Panc1 (cell line): Measurements from ENCODE around the gene OR6J1. TPM values are rescaled to one million over a fixed set of nuclear protein-coding genes. Genes with fewer than 3 reads are reported as not detected.
A peak's percentile ranks its signal among the peaks of the same experiment; 100 is the strongest.

Experiments
- ATAC-seq: fragments of 200-7000 bp; cut with Tn5 transposase; 2 replicates; pipeline ENCODE4 v1.9.1; 2020; ENCODE audit warnings: mild to moderate bottlenecking, moderate library complexity
- BruUV-seq: library from RNA; stranded (reverse); fragments of 400-500 nt; replicated peaks from 2 replicates; lab custom pipeline; 2021; lab: Mats Ljungman, UMichigan
- CTCF ChIA-PET: fragments of 300-600 bp; sonication (Branson Sonifier 250); formaldehyde crosslinking; loops from one replicate; lab custom pipeline; 2022; ENCODE audit warnings: antibody characterized with exemption; lab: Charles Lee
- POLR2A ChIA-PET: fragments of 300-600 bp; sonication (Branson Sonifier 250); formaldehyde crosslinking; loops from one replicate; lab custom pipeline; 2022; ENCODE audit warnings: antibody characterized with exemption; lab: Charles Lee
- DNase-seq: peaks from one replicate; pipeline ENCODE4 v3.0.0-alpha.2; 2010; ENCODE audit warnings: low read depth, low spot score
- H3K27ac ChIP-seq: 2 replicates; pipeline ENCODE4 v1.5.1; 2011; ENCODE audit warnings: mild to moderate bottlenecking, low read length, inconsistent platforms
- H3K27me3 ChIP-seq: fragments of 200-500 bp; sonication (Bioruptor generic); 2 replicates; pipeline ENCODE4 v1.6.0; 2014; ENCODE audit warnings: low read length, inconsistent platforms; ENCODE audit not compliant: control insufficient read depth, insufficient read depth
- H3K36me3 ChIP-seq: fragments of 200-500 bp; sonication (Bioruptor generic); 2 replicates; pipeline ENCODE4 v1.5.1; 2014; ENCODE audit warnings: inconsistent platforms, mild to moderate bottlenecking, low read length, moderate library complexity; ENCODE audit not compliant: control insufficient read depth, insufficient read depth
- H3K4me1 ChIP-seq: 2 replicates; pipeline ENCODE4 v1.5.1; 2011; ENCODE audit warnings: inconsistent platforms, mild to moderate bottlenecking, low read length, moderate library complexity; ENCODE audit not compliant: control insufficient read depth, insufficient read depth
- H3K4me3 ChIP-seq, 2 experiments: 2 replicates each; pipeline ENCODE4 v1.5.1; 2011 to 2012; ENCODE audit warnings: low read depth in 2 of 2, low read length in 2 of 2, mild to moderate bottlenecking in 2 of 2, inconsistent platforms in 1 of 2, moderate library complexity in 1 of 2
- H3K9me3 ChIP-seq: fragments of 200-500 bp; sonication (Bioruptor generic); 2 replicates; pipeline ENCODE4 v1.5.1; 2014; ENCODE audit warnings: low read depth, mild to moderate bottlenecking, inconsistent platforms, low read length, moderate library complexity; ENCODE audit not compliant: control insufficient read depth, insufficient read depth
- CTCF ChIP-seq: fragments of 450-650 bp; IDR thresholded peaks from 2 replicates; pipeline ENCODE4 v1.5.1; 2017; ENCODE audit warnings: mild to moderate bottlenecking
- POLR2AphosphoS5 ChIP-seq: IDR thresholded peaks from 2 replicates; pipeline ENCODE4 v1.6.1; 2012; ENCODE audit warnings: mild to moderate bottlenecking, low read depth, low read length, moderate library complexity
- REST ChIP-seq, 2 experiments: IDR thresholded peaks; 2 replicates each; pipeline ENCODE4 v1.6.1; 2011 to 2012; ENCODE audit warnings: low read depth in 2 of 2, control low read depth in 1 of 2, low read length in 1 of 2, mild to moderate bottlenecking in 1 of 2, moderate library complexity in 1 of 2; ENCODE audit not compliant: insufficient read depth in 1 of 2
- SIN3A ChIP-seq: IDR thresholded peaks from 2 replicates; pipeline ENCODE4 v1.6.1; 2012; ENCODE audit warnings: low read depth, mild to moderate bottlenecking, low read length, moderate library complexity, borderline replicate concordance; ENCODE audit not compliant: insufficient read depth
- TCF7L2 ChIP-seq: IDR thresholded peaks from 2 replicates; pipeline ENCODE4 v1.6.1; 2011; ENCODE audit warnings: mild to moderate bottlenecking, low read depth, low read length, inconsistent platforms
- in situ Hi-C: cut with HindIII; loops from 2 replicates; pipeline ENCODE4 v1.10.0; 2016; ENCODE audit warnings: low sequenced_read_pairs, low pct_unique_long_range_greater_than_20kb
- intact Hi-C: fragments of 100-400 bp; cut with micrococcal nuclease; formaldehyde crosslinking; loops from one replicate; pipeline ENCODE4 v1.10.0; 2022; ENCODE audit not compliant: unreplicated experiment
- total RNA-seq: library from RNA; stranded (reverse); gene quantifications from one replicate; pipeline ENCODE4 v1.2.1, GENCODE V29; 2021; ENCODE audit not compliant: unreplicated experiment

Gene OR6J1
- total RNA-seq, 1 experiment from 2014 or later = not detected

GRCh38 chr14:22656226-22656625 is 12.1 kb upstream of the OR6J1 start:
- DNase-seq (no peak), ATAC-seq (no peak)
- Histone ChIP-seq H3K9me3 (no peaks in the 10 kb centered on the region), H3K36me3 (no peaks in the 10 kb centered on the region), H3K4me3 (no peak overlapping the region), H3K27ac (no peak overlapping the region), H3K4me1 (no peaks in the 10 kb centered on the region), H3K27me3 (no peaks in the 10 kb centered on the region)
- no TSS peak for BruUV-seq
- intact Hi-C loops (loop anchor here (10.0 kb wide), 1 partner anchor 199 kb away; no protein-coding TSS in a partner anchor), in situ Hi-C loops (no loop called here)
- no peak for TF ChIP-seq TCF7L2
- POLR2A ChIA-PET = interaction anchor here (0.6 to 0.7 kb wide), 2 partner anchors 66 to 483 kb away, joined by 3 read pairs; no protein-coding TSS in a partner anchor
- CTCF ChIA-PET = no interaction called here

GRCh38 chr14:22653012-22653621 is 9.0 kb upstream of the OR6J1 start:
- CTCF ChIA-PET = interaction anchor here (0.5 to 1.5 kb wide), 8 partner anchors 55 to 219 kb away, joined by 3 to 8 read pairs (median 5); partner anchors contain the start of gene ABHD4
- Histone ChIP-seq H3K36me3 (no peaks in the 10 kb centered on the region), H3K4me1 (no peaks in the 10 kb centered on the region), H3K27me3 (no peaks in the 10 kb centered on the region), H3K9me3 (no peaks in the 10 kb centered on the region), H3K27ac (no peak overlapping the region), H3K4me3 (no peak overlapping the region)
- in situ Hi-C loops (no loop called here), intact Hi-C loops (loop anchor here (2.0 to 10.0 kb wide), 3 partner anchors 82 to 202 kb away; no protein-coding TSS in a partner anchor)
- TF ChIP-seq TCF7L2 (no peak), CTCF (peak; percentile 81)
- no peak for DNase-seq
- POLR2A ChIA-PET = interaction anchor here (0.5 kb wide), 1 partner anchor 31 kb away, joined by 6 read pairs; no protein-coding TSS in a partner anchor
- ATAC-seq = peak; percentile 93
- BruUV-seq = no TSS peak

GRCh38 chr14:22651586-22651985 is 7.4 kb upstream of the OR6J1 start:
- ChIA-PET POLR2A (interaction anchor here (0.5 kb wide), 1 partner anchor 1270 kb away, joined by 3 read pairs; no protein-coding TSS in a partner anchor), CTCF (interaction anchor here (0.7 kb wide), 1 partner anchor 8 kb away, joined by 3 read pairs; no protein-coding TSS in a partner anchor)
- Histone ChIP-seq H3K4me3 (no peak overlapping the region), H3K9me3 (no peaks in the 10 kb centered on the region), H3K27me3 (no peaks in the 10 kb centered on the region), H3K27ac (no peak overlapping the region), H3K36me3 (no peaks in the 10 kb centered on the region), H3K4me1 (no peaks in the 10 kb centered on the region)
- in situ Hi-C loops (no loop called here), intact Hi-C loops (loop anchor here (5.0 to 10.0 kb wide), 2 partner anchors 94 to 203 kb away; no protein-coding TSS in a partner anchor)
- no peak for DNase-seq
- TF ChIP-seq SIN3A = no peak
- no peak for TF ChIP-seq CTCF
- TF ChIP-seq TCF7L2 = no peak
- no peak for TF ChIP-seq POLR2AphosphoS5
- TF ChIP-seq REST (IDR thresholded peaks at IDR 0.05; ENCODE audit: insufficient read depth in 1 of 2, low read depth in 2 of 2, low read length in 1 of 2) = no peak
- BruUV-seq = no TSS peak
- no peak for ATAC-seq
